Ishikawa (cell line): ENCODE measurements around the gene SERGEF.

Experiments
- CEBPB ChIP-seq: IDR thresholded peaks from 2 replicates; pipeline ENCODE4 v1.6.1; 2012
- CREB1 ChIP-seq: IDR thresholded peaks from 2 replicates; pipeline ENCODE4 v1.6.1; 2012; ENCODE audit warnings: low read depth
- EGR1 ChIP-seq: IDR thresholded peaks from 2 replicates; pipeline ENCODE4 v1.6.1; 2012
- EP300 ChIP-seq: IDR thresholded peaks from 2 replicates; pipeline ENCODE4 v1.6.1; 2012; ENCODE audit warnings: borderline replicate concordance
- FOXM1 ChIP-seq: IDR thresholded peaks from 2 replicates; pipeline ENCODE4 v1.6.1; 2012; ENCODE audit warnings: low read depth, borderline replicate concordance
- NFIC ChIP-seq: IDR thresholded peaks from 2 replicates; pipeline ENCODE4 v1.6.1; 2012
- RAD21 ChIP-seq: IDR thresholded peaks from 2 replicates; pipeline ENCODE4 v1.6.1; 2012; ENCODE audit warnings: low read depth
- TAF1 ChIP-seq: IDR thresholded peaks from 2 replicates; pipeline ENCODE4 v1.6.1; 2012; ENCODE audit warnings: low read depth, mild to moderate bottlenecking
- TCF12 ChIP-seq: IDR thresholded peaks from 2 replicates; pipeline ENCODE4 v1.6.1; 2012; ENCODE audit warnings: low read depth
- TEAD4 ChIP-seq: IDR thresholded peaks from 2 replicates; pipeline ENCODE4 v1.6.1; 2012
- YY1 ChIP-seq: IDR thresholded peaks from 2 replicates; pipeline ENCODE4 v1.6.1; 2012; ENCODE audit warnings: low read depth
- ZBTB7A ChIP-seq: IDR thresholded peaks from 2 replicates; pipeline ENCODE4 v1.6.1; 2012; ENCODE audit warnings: low read depth
- TF ChIP-seq, protein P1 (sequence below): IDR thresholded peaks from 2 replicates; pipeline ENCODE4 v1.6.1; 2012
- TF ChIP-seq, protein P2 (sequence below): IDR thresholded peaks from 2 replicates; pipeline ENCODE4 v1.6.1; 2012; ENCODE audit warnings: low read depth, mild to moderate bottlenecking
- TF ChIP-seq, protein P3 (sequence below): IDR thresholded peaks from 2 replicates; pipeline ENCODE4 v1.6.1; 2012

SERGEF gene

DNA sequence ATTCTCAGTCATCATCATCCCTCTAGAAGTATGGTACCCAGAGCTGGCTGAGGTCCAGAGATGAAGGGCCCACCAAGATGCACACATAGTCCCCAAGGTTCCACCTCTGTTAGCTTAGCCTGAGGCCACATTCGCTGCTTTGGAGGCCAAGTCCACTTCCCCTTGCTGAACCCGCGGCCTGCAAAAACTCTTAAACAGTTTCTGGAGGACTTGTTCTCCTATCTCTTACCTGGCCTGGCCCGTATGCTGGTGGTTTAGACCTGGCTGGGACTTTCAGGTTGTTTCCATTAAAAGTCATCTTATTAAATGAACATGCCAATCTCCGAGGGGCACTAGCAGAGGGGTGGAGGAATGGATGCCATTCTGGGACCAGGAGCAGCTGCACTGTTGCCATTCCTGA lies 213.7 kb downstream of the SERGEF start:
- TF ChIP-seq TAF1 (no peak), TEAD4 (no peak)

DNA sequence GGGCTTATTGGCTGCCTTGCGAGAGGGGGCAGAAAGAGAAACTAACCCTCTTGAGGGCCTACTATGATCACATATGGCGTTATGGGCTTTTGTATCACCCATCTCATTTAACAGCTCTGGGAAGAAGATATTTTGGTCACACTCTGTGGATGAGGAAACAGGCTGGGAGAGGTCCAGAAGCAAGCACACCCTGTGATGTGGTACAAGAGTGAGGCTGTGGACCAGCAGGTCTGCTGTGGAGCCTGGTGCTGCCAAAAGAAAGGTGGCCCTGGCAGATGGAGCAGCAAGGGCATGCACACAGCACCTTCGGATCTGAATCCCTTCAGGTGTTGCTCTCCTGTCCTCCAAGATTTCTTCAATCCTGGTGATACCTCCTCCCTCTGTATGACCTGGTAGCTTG lies 214.1 kb downstream of the SERGEF start:
- no peak for TF ChIP-seq TCF12
- no peak for TF ChIP-seq EGR1
- TF ChIP-seq, protein P1, sequence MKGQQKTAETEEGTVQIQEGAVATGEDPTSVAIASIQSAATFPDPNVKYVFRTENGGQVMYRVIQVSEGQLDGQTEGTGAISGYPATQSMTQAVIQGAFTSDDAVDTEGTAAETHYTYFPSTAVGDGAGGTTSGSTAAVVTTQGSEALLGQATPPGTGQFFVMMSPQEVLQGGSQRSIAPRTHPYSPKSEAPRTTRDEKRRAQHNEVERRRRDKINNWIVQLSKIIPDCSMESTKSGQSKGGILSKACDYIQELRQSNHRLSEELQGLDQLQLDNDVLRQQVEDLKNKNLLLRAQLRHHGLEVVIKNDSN: no peak
- TF ChIP-seq RAD21: no peak
- TF ChIP-seq FOXM1: no peak
- no peak for TF ChIP-seq EP300
- TF ChIP-seq TEAD4: no peak

DNA sequence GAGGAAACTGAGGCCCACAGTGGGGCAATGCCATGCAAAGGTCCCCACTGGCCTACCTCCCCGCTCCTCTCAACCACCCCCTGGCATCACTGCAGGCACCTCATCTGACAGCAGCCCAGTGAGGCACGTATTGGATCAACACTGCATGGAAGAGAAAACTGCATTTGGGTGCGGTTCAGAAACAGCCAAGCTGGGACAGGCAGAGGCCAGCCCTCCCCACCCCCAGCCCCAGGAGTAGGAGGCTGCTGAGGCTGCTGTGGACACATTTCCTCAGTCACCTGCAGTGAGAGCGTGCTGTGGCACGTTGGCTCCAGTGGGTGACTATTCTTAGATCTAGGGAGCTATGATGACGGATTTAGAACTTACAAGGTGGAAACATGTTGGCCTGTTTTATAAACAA lies 214.6 kb downstream of the SERGEF start:
- no peak for TF ChIP-seq NFIC
- TF ChIP-seq, protein P2, sequence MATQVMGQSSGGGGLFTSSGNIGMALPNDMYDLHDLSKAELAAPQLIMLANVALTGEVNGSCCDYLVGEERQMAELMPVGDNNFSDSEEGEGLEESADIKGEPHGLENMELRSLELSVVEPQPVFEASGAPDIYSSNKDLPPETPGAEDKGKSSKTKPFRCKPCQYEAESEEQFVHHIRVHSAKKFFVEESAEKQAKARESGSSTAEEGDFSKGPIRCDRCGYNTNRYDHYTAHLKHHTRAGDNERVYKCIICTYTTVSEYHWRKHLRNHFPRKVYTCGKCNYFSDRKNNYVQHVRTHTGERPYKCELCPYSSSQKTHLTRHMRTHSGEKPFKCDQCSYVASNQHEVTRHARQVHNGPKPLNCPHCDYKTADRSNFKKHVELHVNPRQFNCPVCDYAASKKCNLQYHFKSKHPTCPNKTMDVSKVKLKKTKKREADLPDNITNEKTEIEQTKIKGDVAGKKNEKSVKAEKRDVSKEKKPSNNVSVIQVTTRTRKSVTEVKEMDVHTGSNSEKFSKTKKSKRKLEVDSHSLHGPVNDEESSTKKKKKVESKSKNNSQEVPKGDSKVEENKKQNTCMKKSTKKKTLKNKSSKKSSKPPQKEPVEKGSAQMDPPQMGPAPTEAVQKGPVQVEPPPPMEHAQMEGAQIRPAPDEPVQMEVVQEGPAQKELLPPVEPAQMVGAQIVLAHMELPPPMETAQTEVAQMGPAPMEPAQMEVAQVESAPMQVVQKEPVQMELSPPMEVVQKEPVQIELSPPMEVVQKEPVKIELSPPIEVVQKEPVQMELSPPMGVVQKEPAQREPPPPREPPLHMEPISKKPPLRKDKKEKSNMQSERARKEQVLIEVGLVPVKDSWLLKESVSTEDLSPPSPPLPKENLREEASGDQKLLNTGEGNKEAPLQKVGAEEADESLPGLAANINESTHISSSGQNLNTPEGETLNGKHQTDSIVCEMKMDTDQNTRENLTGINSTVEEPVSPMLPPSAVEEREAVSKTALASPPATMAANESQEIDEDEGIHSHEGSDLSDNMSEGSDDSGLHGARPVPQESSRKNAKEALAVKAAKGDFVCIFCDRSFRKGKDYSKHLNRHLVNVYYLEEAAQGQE: no peak
- TF ChIP-seq, protein P3, sequence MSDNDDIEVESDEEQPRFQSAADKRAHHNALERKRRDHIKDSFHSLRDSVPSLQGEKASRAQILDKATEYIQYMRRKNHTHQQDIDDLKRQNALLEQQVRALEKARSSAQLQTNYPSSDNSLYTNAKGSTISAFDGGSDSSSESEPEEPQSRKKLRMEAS: no peak
- no peak for TF ChIP-seq TEAD4

DNA sequence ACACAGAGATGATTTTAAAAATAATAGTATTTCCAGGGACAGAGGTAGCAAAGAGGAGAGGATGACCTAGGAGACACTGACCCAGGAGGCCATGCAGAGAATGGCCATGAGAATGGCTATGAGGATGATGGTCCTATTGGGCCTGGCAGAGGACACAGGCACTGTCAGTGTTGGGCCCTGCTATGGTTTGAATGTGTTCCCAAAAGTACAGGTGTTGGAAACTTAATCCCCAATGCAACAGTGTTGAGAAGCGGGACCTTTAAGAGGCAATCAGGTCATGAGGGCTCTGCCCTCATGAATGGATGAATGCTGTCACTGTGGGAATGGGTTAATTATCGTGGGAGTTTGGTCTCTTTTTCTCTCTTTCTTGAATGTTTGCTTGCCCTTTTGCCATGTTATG lies 216.7 kb downstream of the SERGEF start:
- TF ChIP-seq FOXM1: no peak
- no peak for TF ChIP-seq EP300
- TF ChIP-seq, protein P3: no peak
- TF ChIP-seq TCF12: no peak
- TF ChIP-seq ZBTB7A: no peak
- no peak for TF ChIP-seq RAD21
- no peak for TF ChIP-seq CEBPB
- TF ChIP-seq CREB1: no peak
- TF ChIP-seq, protein P1: no peak
- no peak for TF ChIP-seq NFIC
- no peak for TF ChIP-seq EGR1
- TF ChIP-seq TEAD4: no peak
- TF ChIP-seq TAF1: no peak
- TF ChIP-seq YY1: no peak
- TF ChIP-seq, protein P2: no peak

DNA sequence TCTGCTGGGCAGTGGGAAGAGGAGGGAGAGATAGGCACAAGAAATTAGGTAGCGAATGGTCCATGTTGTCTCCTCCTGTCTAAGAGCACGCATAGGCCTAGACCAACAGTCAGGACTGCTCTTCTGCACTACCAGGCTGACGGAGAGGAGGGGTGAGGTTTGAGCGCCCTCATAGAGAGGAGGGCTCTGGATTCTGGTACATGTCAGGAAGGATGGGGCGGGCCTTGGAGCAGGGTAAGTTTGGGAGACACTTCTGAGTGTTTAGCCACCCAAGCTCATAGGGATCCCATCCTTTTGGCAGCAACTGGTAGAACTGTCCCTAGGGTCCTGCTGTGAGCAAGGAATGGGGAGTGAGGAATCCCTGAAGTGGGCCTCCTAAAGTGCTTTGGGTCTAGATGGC lies 217.9 kb downstream of the SERGEF start:
- TF ChIP-seq, protein P1: no peak
- no peak for TF ChIP-seq NFIC
- no peak for TF ChIP-seq YY1
- TF ChIP-seq, protein P2: no peak
- TF ChIP-seq FOXM1: no peak
- TF ChIP-seq ZBTB7A: no peak
- TF ChIP-seq CREB1: no peak
- TF ChIP-seq EGR1: no peak
- no peak for TF ChIP-seq TAF1
